ENCODE results near the gene CCDC71L.

DNA sequence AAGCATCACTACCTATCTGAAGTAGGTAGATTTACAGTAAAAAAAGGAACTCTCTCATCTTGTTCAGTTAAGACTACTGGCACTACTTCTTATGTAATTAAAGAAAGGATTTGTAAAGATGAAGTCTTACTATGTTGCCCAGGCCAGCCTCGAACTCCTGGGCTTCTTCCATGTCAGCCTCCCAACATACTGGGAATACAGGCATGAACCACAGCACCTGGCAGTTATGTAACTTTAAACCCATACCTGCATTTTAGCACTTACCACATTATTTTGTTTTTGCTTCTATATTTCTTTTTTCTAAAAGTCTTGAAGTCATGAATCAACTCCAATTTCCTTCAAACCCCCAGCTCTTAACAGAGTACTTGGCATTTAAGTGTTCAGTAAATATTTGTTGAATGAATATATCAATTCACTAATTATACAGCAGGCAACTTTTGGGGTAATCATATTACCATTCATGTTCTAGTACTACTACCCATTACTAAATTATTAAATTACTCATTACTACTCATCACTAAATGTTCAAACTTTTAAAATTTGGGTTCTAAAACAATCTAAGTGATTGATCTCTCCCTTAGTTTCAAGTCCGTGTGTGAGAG lies 31.6 kb upstream of the CCDC71L start:
- TF ChIP-seq CTCF (IDR thresholded peaks at IDR 0.05) (no peak), ZFX (IDR thresholded peaks at IDR 0.05; ENCODE audit: borderline replicate concordance) (no peak)

All from 22Rv1 (cell line).